Small intestine (tissue), 7 donors: ENCODE measurements around the gene CD46. TPM values are rescaled to one million over a fixed set of nuclear protein-coding genes. Genes with fewer than 3 reads are reported as not detected.

Experiments used
- DNase-seq, 2 donors: peaks; one replicate each; pipeline versions ENCODE4 v3.0.0 to v3.0.0-alpha.2; 2013
- FAIRE-seq: peaks from 2 replicates; lab custom pipeline; 2012; peaks lifted over from hg19 to GRCh38; lab: Jason Lieb, UNC
- H3K27ac ChIP-seq, 3 donors: one replicate each; pipeline ENCODE4 v1.5.1; 2013; ENCODE audit warnings: low read length in 2 of 3, mild to moderate bottlenecking in 2 of 3, control low read depth in 1 of 3, inconsistent platforms in 1 of 3, low read depth in 1 of 3, moderate library complexity in 1 of 3
- H3K27me3 ChIP-seq, 3 donors: one replicate each; pipeline ENCODE4 v1.6.1; 2013; ENCODE audit warnings: low read length in 3 of 3, inconsistent platforms in 1 of 3; ENCODE audit not compliant: control insufficient read depth in 3 of 3, insufficient read depth in 3 of 3
- H3K36me3 ChIP-seq, 3 donors: one replicate each; pipeline ENCODE4 v1.6.1; 2013; ENCODE audit warnings: low read length in 3 of 3, inconsistent platforms in 1 of 3, low read depth in 1 of 3, mild to moderate bottlenecking in 1 of 3, moderate library complexity in 1 of 3; ENCODE audit not compliant: control insufficient read depth in 3 of 3, insufficient read depth in 2 of 3
- H3K4me1 ChIP-seq, 3 donors: one replicate each; pipeline ENCODE4 v1.6.1; 2013; ENCODE audit warnings: low read length in 2 of 3, inconsistent platforms in 1 of 3, low read depth in 1 of 3, mild to moderate bottlenecking in 1 of 3, moderate library complexity in 1 of 3; ENCODE audit not compliant: control insufficient read depth in 3 of 3, insufficient read depth in 2 of 3
- H3K4me3 ChIP-seq, 3 donors: one replicate each; pipeline ENCODE4 v1.5.1; 2013; ENCODE audit warnings: low read length in 3 of 3, control low read depth in 1 of 3, inconsistent platforms in 1 of 3, low read depth in 1 of 3, mild to moderate bottlenecking in 1 of 3, moderate library complexity in 1 of 3
- H3K9me3 ChIP-seq, 2 donors: one replicate each; pipeline ENCODE4 v1.6.1; 2013; ENCODE audit warnings: low read depth in 1 of 2, low read length in 1 of 2; ENCODE audit not compliant: control insufficient read depth in 2 of 2, insufficient read depth in 1 of 2
- WGBS, 3 donors: extraction: QIAGEN DNeasy Blood & Tissue Kit; methylation state at CpG; one replicate each; pipeline ENCODE4 v1.1.7; 2013; 5-methylcytosine and 5-hydroxymethylcytosine counted together
- polyA plus RNA-seq, 4 donors: library from polyadenylated mRNA; stranded (reverse) in 3 of 4; unstranded in 1 of 4; fragments of 200-250 nt in 3 of 4; fragments of 120-200 nt in 1 of 4; gene quantifications; one replicate each; pipeline versions ENCODE4 v1.2.1 to v1.2.3, GENCODE V29; 2013
- donor health status: healthy with polysubstance abuse.
- donor health status: control.
- donor health status: control.
- donor health status: Bipolar disorder and iron deficiency.
- donor health status: healthy.

CD46 gene
- polyA plus RNA-seq, 4 donors, result 53.2 to 308 (median 96.6) TPM

DNA sequence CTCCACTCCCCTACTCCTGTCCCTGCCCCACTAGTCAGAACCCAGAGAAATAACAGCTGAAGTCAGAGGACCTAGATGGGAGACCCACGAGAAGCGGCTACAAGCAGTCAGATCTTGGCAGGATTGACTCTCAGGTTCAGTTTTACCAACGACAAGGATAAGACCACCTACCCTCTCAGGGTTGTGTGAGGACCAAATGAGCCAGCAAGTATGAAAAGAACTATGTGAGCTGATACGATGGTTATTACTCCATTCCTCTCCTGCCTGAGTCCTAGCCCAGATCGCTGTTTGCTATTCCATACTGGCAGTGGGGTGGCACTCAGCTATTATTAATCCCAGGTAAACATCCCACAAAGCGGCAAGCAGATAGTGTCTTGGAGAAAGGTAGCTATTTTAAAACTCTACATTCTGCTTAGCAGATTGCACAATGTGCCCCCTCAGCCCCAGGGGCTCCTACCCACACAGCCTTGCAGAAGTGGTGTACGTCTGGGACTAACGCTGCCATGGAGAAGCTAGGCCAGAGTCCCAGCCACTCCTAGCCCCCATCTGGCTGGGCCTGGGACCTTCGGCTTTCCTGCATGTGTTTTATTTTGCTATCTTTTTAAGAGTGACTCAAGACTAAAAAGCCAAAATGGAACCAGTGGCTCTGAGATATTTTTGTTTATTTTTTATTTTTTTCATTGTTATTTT lies 58.9 kb downstream of the CD46 start:
- H3K4me1 ChIP-seq, result peaks cover 0 to 3% (median 2%) of the 10 kb centered on the region in 3 donors
- no peaks in the 10 kb centered on the region for H3K9me3 ChIP-seq
- H3K27me3 ChIP-seq, result no peaks in the 10 kb centered on the region
- WGBS, 3 donors, result 79 to 90% (median 86%) methylated on average over 9 of the region's 9 CpGs
- DNase-seq, result no peak
- H3K36me3 ChIP-seq, result peaks cover 0 to 86% (median 37%) of the 10 kb centered on the region in 3 donors
- no peak overlapping the region for H3K4me3 ChIP-seq
- no peak for FAIRE-seq
- peak overlapping the region in 1 of 3 donors; percentile 0 for H3K27ac ChIP-seq

DNA sequence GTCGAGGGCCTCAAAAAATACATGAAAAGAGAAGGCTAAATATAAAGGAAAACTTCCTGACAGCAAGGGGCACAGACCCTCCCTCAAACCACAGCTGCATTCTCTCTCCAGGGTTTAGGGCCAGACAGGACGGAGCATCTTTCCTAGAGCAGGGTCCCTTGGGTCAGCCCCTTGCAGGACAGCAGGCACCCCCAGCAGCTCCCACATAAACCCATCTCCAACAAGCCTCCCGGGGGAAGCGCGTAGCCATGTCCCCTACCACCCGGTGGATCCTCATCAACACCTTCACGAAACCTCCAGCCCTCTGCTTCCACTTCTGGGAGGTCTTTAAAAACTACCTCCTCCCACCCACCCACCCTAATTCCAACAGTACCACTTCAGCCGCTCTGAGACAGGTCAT lies 59.5 kb downstream of the CD46 start:
- H3K9me3 ChIP-seq, result no peaks in the 10 kb centered on the region
- no peak overlapping the region for H3K4me3 ChIP-seq
- H3K27me3 ChIP-seq, result no peaks in the 10 kb centered on the region
- H3K4me1 ChIP-seq, result peaks cover 0 to 3% (median 2%) of the 10 kb centered on the region in 3 donors
- no peak for FAIRE-seq
- H3K27ac ChIP-seq, result no peak overlapping the region
- DNase-seq, result no peak
- 91 to 95% (median 93%) methylated on average over 8 of the region's 8 CpGs for WGBS, 3 donors
- peaks cover 0 to 86% (median 39%) of the 10 kb centered on the region in 3 donors for H3K36me3 ChIP-seq

DNA sequence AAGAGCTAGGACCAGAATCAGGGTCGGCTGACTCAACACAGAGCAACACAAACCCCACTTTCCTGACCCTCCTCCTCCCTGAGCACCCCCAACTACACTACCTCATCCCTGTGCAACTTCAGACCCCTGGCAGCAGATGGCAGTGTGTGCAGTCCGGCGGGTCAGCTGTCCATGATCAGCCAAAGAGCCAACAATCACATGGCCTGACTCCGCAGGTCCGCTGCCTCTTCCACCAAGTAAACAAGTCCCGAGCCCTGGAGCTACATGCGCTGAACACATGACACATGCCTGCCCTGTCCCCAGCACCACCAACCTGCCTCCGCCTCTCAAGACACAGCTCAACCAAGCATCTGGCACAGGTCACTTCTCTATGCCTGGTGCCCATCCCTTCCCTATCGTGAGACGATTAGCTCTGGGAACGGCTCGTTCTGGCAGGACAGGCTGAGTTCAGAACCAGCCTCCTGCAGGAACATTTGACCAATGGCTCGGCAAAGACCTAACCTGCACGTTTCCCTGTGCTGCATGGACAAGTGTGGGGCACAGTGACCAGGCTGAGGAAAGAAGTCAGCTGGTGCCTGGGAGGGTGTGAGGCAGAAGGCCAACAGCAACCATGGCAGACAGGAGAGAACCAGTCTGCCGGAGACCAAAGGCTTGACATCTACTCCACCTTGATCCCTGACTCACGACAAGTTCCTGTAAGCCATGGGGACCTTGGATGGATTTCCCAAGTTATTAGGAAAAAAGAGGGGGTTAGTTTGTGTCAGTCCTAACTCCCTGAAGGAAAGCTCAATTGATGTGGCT lies 60.3 kb downstream of the CD46 start:
- DNase-seq, result peak in 1 of 2 donors; percentile 48
- WGBS, 3 donors, result 80 to 81% (median 81%) methylated on average over 16 of the region's 16 CpGs
- Histone ChIP-seq H3K4me1 (peaks cover 2 to 4% (median 3%) of the 10 kb centered on the region in 3 donors), H3K27ac (peak overlapping the region in 1 of 3 donors; percentile 17), H3K9me3 (no peaks in the 10 kb centered on the region), H3K36me3 (peaks cover 5 to 86% (median 42%) of the 10 kb centered on the region in 3 donors), H3K27me3 (no peaks in the 10 kb centered on the region), H3K4me3 (no peak overlapping the region)
- no peak for FAIRE-seq

DNA sequence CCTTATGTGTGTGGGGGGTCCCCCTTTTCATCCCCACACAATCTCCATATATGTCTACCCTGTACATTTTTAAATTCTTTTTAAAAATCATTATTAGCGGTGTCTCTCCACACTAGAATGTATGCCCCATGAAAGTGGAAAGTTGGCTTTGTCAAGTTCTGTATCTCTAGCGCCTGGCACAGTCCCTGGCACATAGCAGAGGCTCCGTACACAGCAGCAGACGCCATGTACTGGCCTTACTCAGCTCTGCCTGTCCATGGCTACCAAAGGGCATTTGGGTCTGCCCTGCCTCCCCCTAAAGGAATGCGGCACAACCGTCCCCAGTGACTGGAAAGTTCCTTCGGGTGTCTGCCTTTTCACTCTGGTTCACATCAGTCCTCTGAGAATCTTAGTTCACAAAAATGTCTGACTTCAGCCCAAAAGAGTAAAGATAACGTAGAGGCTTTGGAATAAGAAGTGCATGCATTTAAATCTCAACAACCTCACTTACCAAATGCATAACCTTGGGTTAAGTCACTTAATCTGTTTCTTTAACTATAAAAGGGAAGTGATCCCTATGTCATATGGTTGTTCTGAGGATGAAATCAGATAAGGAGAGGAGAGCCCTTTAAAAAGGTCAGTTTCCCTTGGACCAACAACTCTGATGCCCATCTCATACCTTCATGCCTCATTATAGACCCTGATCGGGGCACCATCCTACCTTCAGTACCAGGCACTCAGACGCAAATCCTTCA lies 61.1 kb downstream of the CD46 start:
- no peak overlapping the region for H3K4me3 ChIP-seq
- no peaks in the 10 kb centered on the region for H3K27me3 ChIP-seq
- DNase-seq (no peak), FAIRE-seq (no peak)
- peaks cover 2 to 6% (median 3%) of the 10 kb centered on the region in 3 donors for H3K4me1 ChIP-seq
- H3K27ac ChIP-seq, result peak overlapping the region in 1 of 3 donors; percentile 0
- WGBS, 3 donors, result 86 to 91% (median 90%) methylated on average over 10 of the region's 10 CpGs
- H3K9me3 ChIP-seq, result no peaks in the 10 kb centered on the region
- H3K36me3 ChIP-seq, result peaks cover 5 to 86% (median 43%) of the 10 kb centered on the region in 3 donors

DNA sequence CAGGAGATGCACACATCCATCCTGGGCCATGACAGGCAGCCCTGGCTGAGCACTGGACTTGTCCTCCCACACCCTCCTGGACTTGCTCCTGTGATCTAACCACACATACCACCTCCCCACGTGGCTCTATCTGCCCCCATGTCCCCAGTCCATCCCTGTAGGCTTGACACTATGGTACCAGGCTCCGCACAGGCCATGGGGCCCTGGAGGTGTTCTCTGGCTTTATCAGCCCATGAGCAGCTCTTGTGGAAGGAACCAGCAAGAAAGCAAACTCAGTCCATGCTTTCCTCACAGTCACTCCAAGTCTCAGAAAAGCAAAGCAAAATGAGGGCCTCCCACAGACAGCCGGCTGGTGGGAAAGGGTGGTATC lies 61.6 kb downstream of the CD46 start:
- H3K36me3 ChIP-seq, result peaks cover 5 to 84% (median 45%) of the 10 kb centered on the region in 3 donors
- no peaks in the 10 kb centered on the region for H3K9me3 ChIP-seq
- 64 to 79% (median 71%) methylated on average over 3 of the region's 3 CpGs for whole genome bisulfite sequencing, 3 donors
- DNase-seq, result no peak
- peaks cover 0 to 7% (median 0%) of the 10 kb centered on the region in 3 donors for H3K4me1 ChIP-seq
- H3K4me3 ChIP-seq, result no peak overlapping the region
- FAIRE-seq, result no peak
- H3K27ac ChIP-seq, result peak overlapping the region in 1 of 3 donors; percentile 0
- H3K27me3 ChIP-seq, result no peaks in the 10 kb centered on the region

DNA sequence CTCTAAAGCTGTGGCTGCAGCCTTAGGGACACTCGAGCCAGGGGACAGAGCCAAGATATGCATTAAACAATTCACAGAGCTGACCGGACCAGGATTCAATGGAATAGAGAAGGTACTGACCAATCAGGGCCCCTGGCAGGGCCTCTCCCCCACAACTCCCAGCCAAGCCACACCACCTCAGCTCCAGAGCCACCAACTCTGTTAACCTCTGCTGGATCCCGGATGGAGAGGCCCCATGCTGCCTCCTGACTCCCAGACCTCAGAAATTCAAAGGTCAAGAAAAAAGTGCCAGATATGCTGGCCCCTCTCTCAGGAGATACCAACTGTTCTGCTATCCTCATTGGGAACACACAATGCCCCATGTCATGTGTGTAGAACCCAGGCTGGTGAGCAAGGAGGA lies 62.1 kb downstream of the CD46 start:
- H3K9me3 ChIP-seq, result no peaks in the 10 kb centered on the region
- H3K27me3 ChIP-seq, result no peaks in the 10 kb centered on the region
- 77 to 86% (median 82%) methylated on average over 3 of the region's 3 CpGs for WGBS, 3 donors
- peaks cover 5 to 84% (median 46%) of the 10 kb centered on the region in 3 donors for H3K36me3 ChIP-seq
- DNase-seq, result no peak
- no peak for FAIRE-seq
- no peak overlapping the region for H3K27ac ChIP-seq
- peaks cover 0 to 7% (median 0%) of the 10 kb centered on the region in 3 donors for H3K4me1 ChIP-seq
- H3K4me3 ChIP-seq, result no peak overlapping the region

DNA sequence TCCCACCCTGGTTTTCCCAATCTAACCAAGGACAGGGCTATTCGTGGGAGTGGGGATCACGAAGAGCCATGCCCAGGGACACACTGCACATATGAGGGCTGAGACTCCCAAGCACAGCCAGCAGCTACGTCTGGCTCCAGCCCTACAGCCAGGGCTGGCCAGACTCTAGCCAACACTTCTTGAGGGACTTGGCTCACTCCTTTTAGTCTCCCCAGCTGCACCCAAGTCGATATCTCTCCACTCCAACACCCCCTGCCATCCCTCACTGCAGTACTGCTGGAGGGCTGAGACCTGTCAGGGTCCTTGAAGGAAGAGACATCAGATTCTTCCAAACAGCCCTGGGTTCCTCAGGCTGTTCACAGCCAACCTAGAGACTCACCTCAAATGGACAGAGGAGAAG lies 62.6 kb downstream of the CD46 start:
- Histone ChIP-seq H3K27me3 (no peaks in the 10 kb centered on the region), H3K4me1 (peaks cover 0 to 7% (median 0%) of the 10 kb centered on the region in 3 donors), H3K4me3 (no peak overlapping the region), H3K36me3 (peaks cover 5 to 83% (median 43%) of the 10 kb centered on the region in 3 donors), H3K9me3 (no peaks in the 10 kb centered on the region), H3K27ac (no peak overlapping the region)
- no peak for FAIRE-seq
- 77 to 83% (median 81%) methylated on average over 4 of the region's 4 CpGs for WGBS, 3 donors
- no peak for DNase-seq

DNA sequence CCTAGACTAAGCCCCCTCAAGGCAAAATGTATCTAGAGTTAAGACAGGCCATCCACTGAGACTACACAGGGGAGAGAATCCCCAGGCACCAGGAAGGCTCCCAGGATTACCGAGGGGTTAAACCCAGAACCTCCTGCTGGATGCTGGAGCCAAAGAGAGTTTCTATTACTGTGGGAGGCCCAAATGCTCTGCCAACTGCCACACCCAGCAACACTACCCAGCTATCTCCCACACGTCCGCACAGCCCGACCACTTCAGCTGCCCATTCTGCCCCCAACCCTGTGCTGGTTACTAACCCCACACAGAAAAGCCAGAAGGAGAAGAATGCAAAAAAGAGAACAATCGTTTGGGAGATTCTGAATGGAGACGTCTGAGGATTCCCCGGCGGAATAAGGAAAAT lies 63.6 kb downstream of the CD46 start:
- Histone ChIP-seq H3K4me1 (peaks cover 0 to 7% (median 0%) of the 10 kb centered on the region in 3 donors), H3K4me3 (no peak overlapping the region), H3K27ac (no peak overlapping the region), H3K27me3 (no peaks in the 10 kb centered on the region), H3K9me3 (no peaks in the 10 kb centered on the region), H3K36me3 (peaks cover 5 to 78% (median 38%) of the 10 kb centered on the region in 3 donors)
- no peak for DNase-seq
- WGBS, 3 donors, result 82 to 83% (median 83%) methylated on average over 8 of the region's 8 CpGs
- no peak for FAIRE-seq
